HG03025 (cell line): ENCODE data around the gene C1QTNF9.
"Not testable (repeated sequence)": the region's sequence is repeated elsewhere in the genome, so short reads cannot be mapped to it uniquely, and the experiment has no call there.

ENCODE experiments used
- ATAC-seq: cut with Tn5 transposase; IDR thresholded peaks from one replicate; pipeline ENCODE4 v1.9.1; 2021; ENCODE audit warnings: mild to moderate bottlenecking, moderate library complexity; ENCODE audit not compliant: unreplicated experiment, low FRiP score

Gene C1QTNF9

DNA sequence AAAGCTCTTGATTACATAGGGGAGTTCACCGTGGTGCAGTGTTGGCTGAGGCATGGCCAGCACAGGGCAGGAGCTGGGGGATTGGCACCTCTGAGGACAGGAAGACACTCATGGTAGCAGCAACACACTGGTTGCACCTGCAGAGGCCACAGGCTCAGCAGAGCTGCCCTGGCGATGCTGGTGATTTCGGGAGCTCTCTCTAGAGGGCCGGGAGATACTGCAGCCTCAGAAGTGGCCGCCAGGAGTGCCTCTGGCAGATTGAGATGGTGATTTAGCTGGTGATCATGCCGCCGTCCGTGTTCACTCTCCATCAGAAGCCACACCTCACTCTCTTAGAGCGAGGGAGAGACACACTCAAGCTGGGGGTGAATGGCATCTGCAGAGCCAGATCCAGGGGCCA is 49.9 kb downstream of the C1QTNF9 start:
- not testable (repeated sequence) for ATAC-seq

DNA sequence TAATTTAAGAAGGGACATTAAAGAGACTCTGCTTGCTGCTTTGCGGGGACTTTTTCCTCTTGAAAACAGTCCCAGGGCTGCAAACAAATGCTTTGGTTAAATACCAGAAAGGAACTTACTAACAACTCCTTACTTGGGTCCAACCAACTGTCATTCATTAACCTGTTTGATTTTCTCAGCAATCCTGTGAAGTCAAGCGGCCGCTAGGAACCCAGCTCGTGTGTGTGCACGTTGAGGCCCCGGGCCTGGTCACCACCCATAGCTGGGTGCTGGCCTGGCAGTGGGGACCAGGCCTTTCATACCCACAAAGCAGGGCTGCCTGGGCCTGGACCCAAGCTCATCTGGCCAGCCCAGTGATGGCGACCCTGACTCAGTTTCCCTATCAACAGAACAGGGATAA is 50.7 kb downstream of the C1QTNF9 start:
- ATAC-seq = no peak

DNA sequence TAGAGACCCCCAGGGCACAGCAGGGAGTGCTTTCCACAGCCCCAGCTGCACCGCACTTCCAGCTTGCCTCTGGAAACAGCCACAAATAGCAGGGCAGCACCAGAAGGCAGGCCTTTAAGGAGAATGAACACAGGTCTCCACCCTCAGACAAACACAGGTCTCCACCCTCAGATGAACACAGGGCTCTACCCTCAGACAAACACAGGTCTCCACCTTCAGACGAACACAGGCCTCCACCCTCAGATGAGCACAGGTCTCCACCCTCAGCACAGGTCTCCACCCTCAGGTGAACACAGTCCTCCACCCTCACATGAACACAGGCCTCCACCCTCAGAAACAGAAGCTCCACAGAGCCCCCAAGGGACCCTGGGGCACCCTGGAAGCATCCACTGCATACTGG is 51.7 kb downstream of the C1QTNF9 start:
- no peak for ATAC-seq

DNA sequence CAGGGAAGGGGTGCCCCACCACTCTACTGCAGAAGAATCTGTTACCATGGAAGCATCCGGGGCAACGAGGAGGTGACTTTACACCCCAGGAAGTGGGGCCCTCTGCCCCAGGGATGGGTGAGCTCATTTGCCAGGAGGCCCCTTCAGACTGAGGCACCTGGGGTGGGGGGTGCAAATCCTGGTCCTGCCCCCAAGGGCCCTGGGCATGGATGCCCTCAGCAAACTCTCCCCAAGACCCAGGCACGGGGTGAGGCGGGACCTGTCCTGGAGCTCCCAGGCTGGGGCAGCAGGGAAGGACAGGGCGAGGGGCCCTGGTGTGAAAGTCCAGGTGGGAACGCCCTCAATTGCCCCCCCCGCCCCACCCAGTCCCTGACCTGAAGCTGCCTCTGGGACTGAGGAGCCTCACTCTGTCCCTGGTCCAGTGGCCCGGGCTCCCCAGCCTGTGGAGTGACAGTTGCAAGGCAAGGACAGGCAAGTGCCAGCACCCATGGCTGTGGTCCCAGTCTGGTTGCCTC is 52.5 kb downstream of the C1QTNF9 start:
- no peak for ATAC-seq

DNA sequence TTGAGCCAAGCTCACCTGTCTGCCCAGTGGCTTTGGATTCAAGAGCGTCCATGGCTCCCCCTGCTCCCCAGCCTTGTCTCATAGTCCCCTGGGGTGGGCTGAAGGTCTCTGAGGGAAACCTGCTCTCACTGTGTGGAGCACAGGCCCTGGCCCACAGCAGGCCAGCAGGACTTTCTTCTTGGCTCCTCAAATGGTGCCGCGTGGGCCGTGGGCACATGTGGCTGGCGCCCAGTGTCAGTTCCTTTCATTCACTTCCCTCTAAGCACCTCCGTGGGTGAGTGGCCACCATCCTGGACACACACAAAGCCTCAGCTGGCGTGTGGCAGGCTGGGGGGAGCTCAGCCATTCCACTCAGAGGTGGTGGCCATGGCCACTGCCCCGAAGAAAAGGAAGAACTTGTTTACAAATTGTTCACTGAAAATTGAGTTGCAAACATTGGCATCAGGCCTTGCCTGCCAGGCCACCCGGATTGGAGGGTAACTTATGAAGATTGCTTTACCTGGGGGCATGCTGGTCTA is 53.1 kb downstream of the C1QTNF9 start:
- no peak for ATAC-seq

DNA sequence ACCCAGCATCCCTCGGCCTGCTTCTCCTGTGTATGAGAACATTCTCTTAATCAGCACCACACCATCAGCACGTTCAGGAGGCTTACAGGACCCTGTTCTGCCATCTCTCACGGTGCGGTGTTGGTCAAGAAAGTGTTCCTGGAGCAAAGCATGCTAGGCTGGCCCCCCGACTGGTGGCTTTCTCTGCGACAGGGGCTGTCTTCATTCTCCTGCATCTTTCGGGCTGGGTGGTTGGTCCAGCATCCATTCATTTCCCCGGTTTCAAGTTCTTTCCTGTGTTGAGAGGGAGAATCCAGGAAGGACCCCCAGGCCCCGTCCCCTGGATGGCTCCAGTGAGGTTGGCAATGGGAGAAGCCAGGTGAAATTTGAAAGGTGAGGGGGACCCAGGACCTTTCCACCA is 55.8 kb downstream of the C1QTNF9 start:
- ATAC-seq = no peak

DNA sequence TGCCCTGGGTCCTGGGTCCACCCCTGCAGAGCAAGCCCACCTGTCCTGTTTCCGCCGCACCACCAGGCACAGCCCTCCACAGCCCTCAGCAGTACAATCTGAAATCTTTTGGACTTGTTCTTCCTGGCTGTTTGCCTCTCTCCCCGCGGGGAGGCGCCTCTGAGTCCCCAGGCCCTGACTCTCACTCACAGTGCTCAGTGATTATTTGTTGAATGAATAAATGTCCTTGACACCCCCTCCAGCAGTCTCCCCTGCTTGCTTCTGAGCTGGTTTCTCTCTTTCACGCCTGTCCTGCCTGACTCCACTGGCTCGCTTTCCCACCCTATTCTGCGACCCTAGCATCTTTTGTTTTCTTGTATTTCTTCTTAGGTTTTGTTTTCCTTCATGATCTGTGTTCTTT is 56.9 kb downstream of the C1QTNF9 start:
- ATAC-seq = not testable (repeated sequence)

DNA sequence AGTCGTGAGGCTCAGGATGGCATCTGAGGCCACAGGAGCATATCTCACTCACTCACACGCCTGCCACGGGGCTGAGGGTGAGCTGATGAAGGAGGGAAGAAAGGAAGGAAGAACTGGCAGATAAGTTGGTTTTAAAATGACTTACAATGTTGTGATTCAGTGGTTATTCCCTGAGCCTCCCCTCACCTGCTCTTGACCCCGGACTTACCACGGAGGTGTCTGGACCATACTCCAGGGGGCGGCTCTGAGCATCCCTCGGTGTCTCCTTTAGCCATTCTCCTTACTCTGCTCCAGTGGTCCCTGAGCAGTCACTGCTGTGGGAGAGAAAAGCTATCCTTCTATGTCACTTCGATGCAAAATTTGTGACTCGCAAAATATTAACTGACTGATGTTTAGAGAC is 61.9 kb downstream of the C1QTNF9 start:
- not testable (repeated sequence) for ATAC-seq
